Naive thymus-derived CD4-positive, alpha-beta T cell (primary cell): ENCODE results near the gene ARHGAP24. TPM values are rescaled to one million over a fixed set of nuclear protein-coding genes. Genes with fewer than 3 reads are reported as not detected.
A peak's percentile ranks its signal among the peaks of the same experiment; 100 is the strongest.
"Not testable (repeated sequence)": the region's sequence is repeated elsewhere in the genome, so short reads cannot be mapped to it uniquely, and the experiment has no call there.

ENCODE experiments used
- ATAC-seq: fragments of 150-1000 bp; cut with Tn5 transposase; 2 replicates; pipeline ENCODE4 v1.10.0; 2021; ENCODE audit warnings: mild to moderate bottlenecking, moderate library complexity
- CTCF ChIA-PET: fragments of 350-600 bp; sonication (Branson Sonifier 250); formaldehyde crosslinking; loops from one replicate; lab custom pipeline; 2021; ENCODE audit warnings: antibody characterized with exemption; lab: Charles Lee
- POLR2A ChIA-PET: fragments of 350-600 bp; sonication (Branson Sonifier 250); formaldehyde crosslinking; loops from one replicate; lab custom pipeline; 2021; ENCODE audit warnings: antibody characterized with exemption, inconsistent platforms; lab: Charles Lee
- DNase-seq, 9 donors: peaks; one replicate each; pipeline versions ENCODE4 v3.0.0 to v3.0.0-alpha.2; 2020 to 2022; ENCODE audit warnings: mixed read lengths in 1 of 9
- H3K27ac ChIP-seq: one replicate; pipeline ENCODE4 v1.7.0; 2013; ENCODE audit warnings: mild to moderate bottlenecking, low read depth, low read length, moderate library complexity
- H3K27me3 ChIP-seq, 2 donors: one replicate each; pipeline ENCODE4 v1.7.0; 2013; ENCODE audit warnings: low read length in 2 of 2, mild to moderate bottlenecking in 2 of 2, moderate library complexity in 2 of 2; ENCODE audit not compliant: control insufficient read depth in 2 of 2, insufficient read depth in 2 of 2
- H3K36me3 ChIP-seq, 3 experiments: 1 replicate in 2 of 3; 2 replicates in 1 of 3; pipeline ENCODE4 v1.7.0; 2013; ENCODE audit warnings: low read length in 3 of 3, mild to moderate bottlenecking in 3 of 3, moderate library complexity in 1 of 3; ENCODE audit not compliant: insufficient read depth in 3 of 3, control insufficient read depth in 2 of 3
- H3K4me1 ChIP-seq, 2 donors: one replicate each; pipeline ENCODE4 v1.7.0; 2013; ENCODE audit warnings: low read length in 2 of 2, mild to moderate bottlenecking in 2 of 2, moderate library complexity in 1 of 2; ENCODE audit not compliant: control insufficient read depth in 2 of 2, insufficient read depth in 2 of 2
- H3K4me3 ChIP-seq: 2 replicates; pipeline ENCODE4 v1.7.0; 2013; ENCODE audit warnings: mild to moderate bottlenecking, low read length
- H3K9me3 ChIP-seq, 3 experiments: 1 replicate in 2 of 3; 2 replicates in 1 of 3; pipeline ENCODE4 v1.7.0; 2013; ENCODE audit warnings: low read length in 3 of 3; ENCODE audit not compliant: control insufficient read depth in 2 of 3
- H3K27ac Mint-ChIP-seq, 9 donors: one replicate each; pipeline ENCODE4 v1.8.0; 2020 to 2022; ENCODE audit warnings: mixed read lengths in 9 of 9, mild to moderate bottlenecking in 8 of 9, moderate library complexity in 5 of 9, inconsistent platforms in 2 of 9
- H3K27me3 Mint-ChIP-seq, 5 donors: one replicate each; pipeline ENCODE4 v1.8.0; 2021 to 2022; ENCODE audit warnings: mixed read lengths in 5 of 5, mild to moderate bottlenecking in 1 of 5
- H3K36me3 Mint-ChIP-seq, 5 donors: one replicate each; pipeline ENCODE4 v1.8.0; 2020 to 2022; ENCODE audit warnings: mixed read lengths in 5 of 5, mild to moderate bottlenecking in 3 of 5, inconsistent platforms in 1 of 5
- H3K4me1 Mint-ChIP-seq, 7 donors: one replicate each; pipeline ENCODE4 v1.8.0; 2020 to 2022; ENCODE audit warnings: mixed read lengths in 7 of 7, mild to moderate bottlenecking in 3 of 7, inconsistent platforms in 1 of 7
- H3K4me3 Mint-ChIP-seq, 10 donors: one replicate each; pipeline ENCODE4 v1.8.0; 2020 to 2022; ENCODE audit warnings: mild to moderate bottlenecking in 10 of 10, mixed read lengths in 10 of 10, moderate library complexity in 6 of 10, inconsistent platforms in 2 of 10
- H3K9me3 Mint-ChIP-seq, 11 donors: one replicate each; pipeline ENCODE4 v1.8.0; 2020 to 2022; ENCODE audit warnings: mixed read lengths in 11 of 11, mild to moderate bottlenecking in 4 of 11, inconsistent platforms in 1 of 11, moderate library complexity in 1 of 11
- intact Hi-C, 2 donors: fragments of 100-400 bp; cut with micrococcal nuclease; formaldehyde crosslinking; loops; one replicate each; pipeline ENCODE4 v1.15.1; 2023
- polyA plus RNA-seq, 2 donors: library from polyadenylated mRNA; unstranded; fragments of 300-500 nt; fragmentation: Illumina TruSeq; gene quantifications; one replicate each; pipeline ENCODE4 v1.2.3, GENCODE V29; 2021
- total RNA-seq, 6 experiments: library from RNA in 5 of 6; stranded (reverse) in 5 of 6; gene quantifications; 1 replicate in 5 of 6; 2 replicates in 1 of 6; pipeline ENCODE4 v1.2.3 and lab custom pipeline; 2021 to 2026

Gene ARHGAP24
- total and polyA plus RNA-seq, 7 experiments from 2014 or later: 0.41 to 12.7 (median 1.3) TPM; not detected in 3

DNA sequence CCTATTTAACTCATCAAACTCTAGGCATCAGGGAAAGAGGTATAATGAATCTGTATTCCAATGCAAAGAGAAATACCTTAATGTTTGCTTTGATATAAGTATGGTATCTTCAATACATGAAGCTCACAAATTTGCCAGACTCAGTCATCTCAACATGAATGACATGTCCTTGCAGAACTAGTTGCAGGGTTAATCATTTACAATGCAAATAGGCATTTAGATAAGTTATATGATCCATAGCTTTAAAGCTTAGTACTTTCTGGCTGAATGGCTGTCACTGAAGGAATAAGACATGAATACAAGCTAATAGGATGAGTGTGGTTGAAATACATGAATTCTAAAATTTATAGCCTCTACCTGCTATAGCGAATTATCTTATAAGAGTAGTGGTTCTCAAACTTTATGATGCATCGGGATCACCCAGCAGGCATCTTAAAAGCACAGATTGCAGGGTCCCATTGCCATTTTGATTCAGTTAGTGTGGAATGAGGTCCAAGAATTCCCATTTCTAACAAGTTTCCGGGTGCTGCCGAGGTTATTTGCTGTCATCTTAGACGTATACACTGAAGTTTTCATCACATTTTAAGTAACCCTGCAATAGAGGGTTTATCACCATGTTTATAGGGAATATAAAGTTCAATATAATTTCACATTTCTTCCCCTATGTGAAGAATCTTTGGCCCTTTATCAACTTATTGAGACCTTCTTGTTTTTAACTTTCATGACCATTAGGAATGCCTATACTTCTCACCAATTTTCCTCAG, 439.2 kb downstream of the ARHGAP24 start:
- Mint-ChIP-seq H3K9me3 (peaks cover 0 to 13% (median 1%) of the 10 kb centered on the region in 11 donors), H3K36me3 (no peaks in the 10 kb centered on the region), H3K27ac (no peak overlapping the region), H3K27me3 (no peaks in the 10 kb centered on the region), H3K4me1 (no peaks in the 10 kb centered on the region), H3K4me3 (no peak overlapping the region)
- Histone ChIP-seq H3K4me1 (no peaks in the 10 kb centered on the region), H3K4me3 (no peak overlapping the region), H3K27me3 (no peaks in the 10 kb centered on the region), H3K9me3 (no peaks in the 10 kb centered on the region), H3K36me3 (no peaks in the 10 kb centered on the region), H3K27ac (no peak overlapping the region)
- intact Hi-C loops: no loop called here
- ATAC-seq (no peak), DNase-seq (no peak)
- CTCF ChIA-PET: no interaction called here
- POLR2A ChIA-PET: no interaction called here

DNA sequence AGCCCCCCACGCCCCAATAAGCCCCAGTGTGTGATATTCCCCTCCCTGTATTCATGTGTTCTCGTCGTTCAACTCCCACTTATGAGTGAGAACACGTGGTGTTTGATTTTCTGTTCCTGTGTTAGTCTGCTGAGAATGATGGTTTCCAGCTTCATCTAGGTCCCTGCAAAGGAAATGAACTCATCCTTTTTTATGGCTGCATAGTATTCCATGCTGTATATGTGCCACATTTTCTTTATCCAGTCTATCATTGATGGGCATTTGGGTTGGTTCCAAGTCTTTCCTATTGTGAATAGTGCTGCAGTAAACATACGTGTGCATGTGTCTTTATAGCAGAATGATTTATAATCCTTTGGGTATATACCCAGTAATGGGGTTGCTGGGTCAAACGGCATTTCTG, 440.6 kb downstream of the ARHGAP24 start:
- POLR2A ChIA-PET, H3K27me3 Mint-ChIP-seq, H3K4me1 Mint-ChIP-seq, H3K27ac Mint-ChIP-seq, H3K4me3 Mint-ChIP-seq, H3K4me1 ChIP-seq, H3K9me3 Mint-ChIP-seq, H3K9me3 ChIP-seq, H3K36me3 Mint-ChIP-seq, H3K27ac ChIP-seq, H3K36me3 ChIP-seq, intact Hi-C loops, CTCF ChIA-PET, H3K4me3 ChIP-seq, H3K27me3 ChIP-seq, ATAC-seq, DNase-seq: not testable (repeated sequence)

DNA sequence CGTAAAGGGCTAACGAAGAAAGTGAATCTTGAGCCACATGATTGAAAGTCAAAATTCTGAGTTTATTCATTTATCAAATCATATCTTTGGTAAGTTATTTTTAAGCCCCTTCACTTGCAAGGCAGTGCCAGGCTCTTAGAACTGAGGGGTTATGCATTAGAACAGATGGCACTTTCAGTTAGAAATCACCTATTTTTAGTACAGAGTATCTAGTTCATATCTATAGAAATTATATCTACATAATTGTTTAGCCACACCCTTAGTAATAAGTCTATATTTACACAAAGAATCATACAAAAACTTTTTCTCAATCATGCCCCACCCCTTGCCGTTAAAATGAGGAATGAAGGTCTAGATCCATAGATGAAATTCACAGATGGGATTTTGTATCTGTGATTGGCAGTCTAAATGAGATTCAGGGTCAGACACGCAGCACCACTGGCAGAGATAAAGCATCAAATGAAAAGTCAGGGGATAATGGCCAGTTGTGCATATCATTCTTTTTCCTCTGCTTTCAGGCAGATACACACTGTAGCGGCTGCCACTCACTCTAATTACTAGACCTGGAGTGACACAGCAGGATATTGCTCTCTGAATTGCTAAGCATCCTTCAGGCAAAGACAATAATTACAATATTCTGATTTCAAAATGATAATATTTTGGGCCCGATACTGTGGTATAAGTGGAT, 444.4 kb downstream of the ARHGAP24 start:
- Mint-ChIP-seq H3K36me3 (no peaks in the 10 kb centered on the region), H3K27ac (no peak overlapping the region), H3K27me3 (no peaks in the 10 kb centered on the region), H3K4me3 (no peak overlapping the region), H3K4me1 (no peaks in the 10 kb centered on the region), H3K9me3 (peaks cover 0 to 9% (median 0%) of the 10 kb centered on the region in 11 donors)
- no peaks in the 10 kb centered on the region for H3K9me3 ChIP-seq
- H3K36me3 ChIP-seq: no peaks in the 10 kb centered on the region
- no peak for DNase-seq
- intact Hi-C loops: no loop called here
- no peak for ATAC-seq
- no peaks in the 10 kb centered on the region for H3K4me1 ChIP-seq
- H3K4me3 ChIP-seq: no peak overlapping the region
- H3K27me3 ChIP-seq: no peaks in the 10 kb centered on the region
- no peak overlapping the region for H3K27ac ChIP-seq
- POLR2A ChIA-PET: no interaction called here
- CTCF ChIA-PET: no interaction called here

DNA sequence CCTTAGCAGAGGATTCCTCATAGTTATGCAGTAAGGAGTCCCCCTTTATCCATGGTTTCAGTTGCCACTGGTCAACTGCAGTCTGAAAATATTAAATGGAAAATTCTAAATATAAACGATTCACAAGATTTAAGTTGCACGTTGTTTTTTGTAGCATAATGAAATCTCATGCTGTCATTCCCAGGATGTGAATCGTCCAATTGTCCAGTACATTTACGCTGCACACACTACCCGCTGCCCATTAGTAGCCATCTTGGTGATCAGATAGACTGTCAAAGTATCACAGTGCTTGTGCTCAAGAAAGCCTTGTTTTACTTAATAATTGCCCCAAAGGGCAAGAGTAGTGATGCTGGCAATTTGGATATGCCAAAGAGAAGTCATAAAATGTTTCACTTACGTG, 450.1 kb downstream of the ARHGAP24 start:
- ATAC-seq: no peak
- Mint-ChIP-seq H3K4me3 (no peak overlapping the region), H3K9me3 (peaks cover 0 to 6% (median 0%) of the 10 kb centered on the region in 11 donors), H3K36me3 (no peaks in the 10 kb centered on the region), H3K27me3 (peaks cover 0 to 11% (median 7%) of the 10 kb centered on the region in 5 donors), H3K27ac (no peak overlapping the region), H3K4me1 (peaks cover 0 to 15% (median 6%) of the 10 kb centered on the region in 7 donors)
- CTCF ChIA-PET: no interaction called here
- Histone ChIP-seq H3K9me3 (no peaks in the 10 kb centered on the region), H3K36me3 (no peaks in the 10 kb centered on the region), H3K4me3 (no peak overlapping the region), H3K27me3 (no peaks in the 10 kb centered on the region), H3K4me1 (no peaks in the 10 kb centered on the region), H3K27ac (no peak overlapping the region)
- intact Hi-C loops: no loop called here
- no peak for DNase-seq
- POLR2A ChIA-PET: no interaction called here

DNA sequence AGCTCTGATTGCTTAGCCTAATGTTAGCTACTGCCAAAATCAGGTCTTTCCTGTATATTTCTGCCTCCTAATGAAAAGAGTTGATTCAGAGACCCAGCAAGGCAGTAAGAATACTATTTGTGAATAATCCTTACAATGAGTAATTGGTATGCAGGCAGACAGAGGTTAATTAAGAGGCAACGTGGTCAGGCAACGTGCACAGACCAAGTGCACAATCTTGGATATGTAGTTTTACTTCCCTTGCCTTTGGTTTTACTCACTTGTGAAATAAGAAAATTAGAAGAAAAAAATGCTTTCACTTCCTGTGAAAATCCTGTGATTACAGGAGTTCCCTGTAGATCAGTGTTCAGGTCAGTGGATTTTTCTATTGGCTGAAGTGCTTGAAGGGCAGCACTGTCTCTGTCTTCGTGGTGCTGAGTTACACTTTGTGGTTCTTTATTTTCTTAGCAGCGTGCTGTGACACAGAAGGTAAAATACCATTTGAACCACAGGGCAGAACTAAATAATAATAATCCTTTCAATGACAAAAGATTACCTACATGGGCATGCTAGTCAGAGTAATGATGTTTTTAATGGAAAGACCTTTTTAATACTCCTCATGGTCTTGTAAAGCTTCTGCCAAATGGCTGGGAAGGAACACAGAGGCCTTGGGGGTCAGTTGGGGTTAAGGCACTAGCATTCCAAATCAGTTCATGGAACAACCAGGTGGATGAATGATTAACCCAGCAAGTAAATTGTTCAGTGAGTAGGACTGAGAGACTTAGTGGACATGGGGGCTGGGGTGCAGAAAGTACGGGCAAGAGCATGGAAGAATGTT, 454.0 kb downstream of the ARHGAP24 start:
- Histone ChIP-seq H3K9me3 (no peaks in the 10 kb centered on the region), H3K4me3 (no peak overlapping the region), H3K4me1 (no peaks in the 10 kb centered on the region), H3K27me3 (no peaks in the 10 kb centered on the region), H3K36me3 (no peaks in the 10 kb centered on the region), H3K27ac (no peak overlapping the region)
- POLR2A ChIA-PET: no interaction called here
- Mint-ChIP-seq H3K27ac (no peak overlapping the region), H3K9me3 (peaks cover 0 to 2% (median 0%) of the 10 kb centered on the region in 11 donors), H3K36me3 (no peaks in the 10 kb centered on the region), H3K4me1 (peaks cover 0 to 15% (median 8%) of the 10 kb centered on the region in 7 donors), H3K27me3 (peaks cover 0 to 11% (median 7%) of the 10 kb centered on the region in 5 donors), H3K4me3 (peak overlapping the region in 2 of 10 donors; percentile 22 to 40)
- CTCF ChIA-PET: no interaction called here
- no peak for DNase-seq
- peak; percentile 52 for ATAC-seq
- intact Hi-C loops: no loop called here

DNA sequence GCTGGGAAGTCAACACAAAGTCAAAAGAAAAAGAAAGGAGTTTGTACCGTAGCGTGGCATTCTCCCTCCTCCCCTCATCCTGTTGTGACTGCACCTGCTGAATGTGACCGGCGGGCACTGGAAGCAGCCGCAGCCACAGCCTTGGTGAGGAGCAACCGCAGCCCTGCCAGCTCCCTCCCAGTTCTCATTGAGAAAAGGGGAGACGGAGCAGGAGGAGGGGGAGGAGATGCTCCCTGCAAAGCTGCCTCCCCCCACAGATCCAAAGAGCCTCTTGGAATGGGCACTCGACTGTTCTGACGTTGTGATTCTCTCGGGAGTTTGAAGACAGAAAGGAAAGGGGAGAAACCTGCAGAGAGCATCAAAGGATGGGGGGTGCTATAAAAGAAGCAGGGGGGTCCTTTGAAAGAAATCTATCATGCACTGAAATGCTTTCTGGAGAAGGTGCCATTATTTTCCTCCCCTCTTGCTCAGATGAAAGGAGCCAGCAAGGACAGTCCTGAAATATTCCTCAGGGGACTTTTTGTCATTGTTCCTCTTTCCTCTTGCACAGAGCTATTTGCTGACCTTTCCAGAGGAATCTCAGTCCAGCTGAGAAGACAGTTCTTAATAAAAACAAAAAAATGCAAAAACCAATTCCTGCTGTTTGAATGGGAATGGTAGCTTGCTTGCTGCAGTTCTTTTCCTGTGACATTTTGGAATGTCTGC, 455.2 kb downstream of the ARHGAP24 start:
- no peaks in the 10 kb centered on the region for H3K4me1 ChIP-seq
- H3K27me3 Mint-ChIP-seq: peaks cover 0 to 11% (median 7%) of the 10 kb centered on the region in 5 donors
- peak overlapping the region in 1 of 9 donors; percentile 13 for H3K27ac Mint-ChIP-seq
- CTCF ChIA-PET: no interaction called here
- POLR2A ChIA-PET: no interaction called here
- ATAC-seq: peak; percentile 8
- peak overlapping the region in 5 of 10 donors; percentile 14 to 47 (median 29) for H3K4me3 Mint-ChIP-seq
- no peaks in the 10 kb centered on the region for H3K9me3 ChIP-seq
- H3K27ac ChIP-seq: no peak overlapping the region
- H3K36me3 ChIP-seq: no peaks in the 10 kb centered on the region
- peaks cover 0 to 15% (median 8%) of the 10 kb centered on the region in 7 donors for H3K4me1 Mint-ChIP-seq
- intact Hi-C loops: no loop called here
- H3K9me3 Mint-ChIP-seq: peaks cover 0 to 2% (median 0%) of the 10 kb centered on the region in 11 donors
- DNase-seq: peak in 3 of 9 donors; percentile 3 to 13 (median 9)
- no peaks in the 10 kb centered on the region for H3K36me3 Mint-ChIP-seq
- no peak overlapping the region for H3K4me3 ChIP-seq
- no peaks in the 10 kb centered on the region for H3K27me3 ChIP-seq
